HG03520 (cell line): Measurements from ENCODE around the gene PRKG2.

Source experiments
- ATAC-seq: cut with Tn5 transposase; IDR thresholded peaks from one replicate; pipeline ENCODE4 v1.9.1; 2021; ENCODE audit warnings: mild to moderate bottlenecking, moderate library complexity; ENCODE audit not compliant: unreplicated experiment

The PRKG2 gene

DNA sequence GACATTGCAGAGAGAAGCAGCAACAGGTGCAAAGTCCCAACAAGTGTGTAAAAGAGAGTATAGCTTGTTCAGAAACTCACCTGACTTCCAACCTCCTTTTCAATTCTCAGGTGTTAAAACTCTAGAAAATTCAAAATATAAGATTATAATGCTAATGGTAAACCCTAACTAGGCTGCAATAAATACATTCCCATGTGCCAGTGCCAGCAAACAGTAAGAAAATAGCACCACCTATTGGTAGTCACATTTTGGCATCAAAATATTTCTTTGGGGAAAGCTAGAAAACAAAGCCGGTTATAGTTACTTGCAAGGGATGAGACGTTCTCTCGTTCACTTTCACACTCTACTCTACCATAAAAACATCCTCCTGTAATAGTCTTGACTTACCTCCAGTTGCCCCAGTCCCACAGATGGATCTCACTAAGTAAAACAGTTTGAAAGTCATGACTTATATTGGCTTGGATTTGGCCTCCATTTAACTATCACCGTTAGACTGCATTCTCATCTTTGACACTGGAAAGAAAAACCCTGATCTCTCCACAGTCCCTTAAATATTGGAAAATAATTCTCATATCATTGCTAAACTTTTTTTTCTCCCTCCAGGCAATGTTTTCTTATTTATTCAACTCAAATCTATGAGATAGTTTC is 174.9 kb downstream of the PRKG2 start:
- no peak for ATAC-seq

GRCh38 chr4:81039351-81039972 is 175.6 kb downstream of the PRKG2 start:
- no peak for ATAC-seq

DNA sequence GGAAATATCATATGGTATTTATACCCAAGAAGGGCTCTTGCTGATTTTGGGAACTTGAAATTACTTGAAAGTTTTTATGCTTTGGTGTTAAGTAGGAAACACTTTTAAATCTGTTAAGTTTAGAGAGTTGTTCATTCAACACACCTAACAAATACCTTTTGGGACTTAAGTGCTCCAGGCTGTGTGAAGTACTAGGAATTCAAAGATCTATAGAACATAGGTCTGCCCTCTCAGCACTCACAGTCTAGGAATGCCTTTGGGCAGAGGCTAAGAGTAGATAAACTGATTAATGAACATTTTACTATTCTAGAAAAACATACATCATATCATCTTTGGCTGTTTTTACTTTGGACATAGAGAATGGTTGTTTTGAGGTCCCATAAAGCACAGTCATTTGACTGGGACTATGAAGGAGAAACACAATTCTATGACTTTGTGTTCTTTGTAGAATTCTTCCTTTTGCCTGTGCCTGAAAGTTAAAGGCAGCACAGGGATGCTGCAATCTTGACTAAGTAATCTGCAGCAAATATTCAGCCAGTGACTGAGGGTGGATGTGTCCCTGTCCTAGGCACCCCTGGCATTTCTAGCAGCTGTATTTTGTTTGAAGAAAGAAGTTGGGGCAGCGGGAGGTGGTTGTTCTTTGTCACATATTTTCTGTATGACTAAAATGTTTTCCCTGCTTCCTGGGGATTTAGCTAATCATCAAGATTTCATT is 176.2 kb downstream of the PRKG2 start:
- no peak for ATAC-seq
